Erythroblast (primary cell): Measurements from ENCODE around the gene DENND2A.

Source experiments
- GATA1 ChIP-seq: IDR thresholded peaks from 2 replicates; pipeline ENCODE4 v1.6.1; 2011; ENCODE audit warnings: low read depth, mild to moderate bottlenecking, control low read depth, low read length, moderate library complexity
- POLR2A ChIP-seq: IDR thresholded peaks from 2 replicates; pipeline ENCODE4 v1.6.1; 2011; ENCODE audit warnings: mild to moderate bottlenecking, low read length

DNA sequence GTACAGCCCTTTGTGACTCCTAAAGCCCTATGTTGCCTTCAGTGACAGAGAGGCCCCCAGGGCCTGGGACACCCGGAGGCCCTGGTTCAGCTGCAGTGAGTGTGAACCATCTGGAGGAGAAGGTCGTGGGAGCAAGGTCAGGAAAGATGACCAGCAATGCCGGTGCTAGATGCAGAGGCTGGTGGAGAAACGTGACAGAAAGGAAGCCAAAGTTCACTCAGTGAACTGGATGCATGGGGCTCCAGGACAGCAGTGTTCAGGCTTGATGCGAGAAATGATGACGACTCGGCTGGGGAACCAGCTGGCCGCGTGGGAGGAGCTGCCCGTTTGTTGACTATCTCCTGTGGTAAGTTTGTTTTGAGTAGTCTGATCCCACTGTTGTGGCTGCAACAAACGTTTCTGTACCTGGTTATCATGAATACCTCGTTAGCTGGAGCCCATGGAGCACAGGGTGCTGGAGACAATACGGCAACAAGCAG lies 107.2 kb downstream of the DENND2A start:
- TF ChIP-seq POLR2A, result no peak
- TF ChIP-seq GATA1, result no peak
